Gastroesophageal sphincter (tissue), 3 donors: Measurements from ENCODE around the gene PIAS4.

Experiments used
- CTCF ChIP-seq, 4 experiments: fragments of 200-600 bp in 2 of 4; fragments of 450-650 bp in 2 of 4; sonication (generic) in 1 of 4; IDR thresholded peaks; one replicate each; pipeline ENCODE4 v1.5.1; 2017 to 2019; ENCODE audit warnings: antibody characterized with exemption in 4 of 4, mild to moderate bottlenecking in 2 of 4, moderate library complexity in 2 of 4
- EP300 ChIP-seq: sonication (generic); formaldehyde crosslinking; IDR thresholded peaks from one replicate; pipeline ENCODE4 v1.6.1; 2017; ENCODE audit warnings: antibody characterized with exemption, mild to moderate bottlenecking
- POLR2A ChIP-seq, 2 donors: fragments of 450-650 bp; IDR thresholded peaks; one replicate each; pipeline ENCODE4 v1.6.1; 2017; ENCODE audit warnings: antibody characterized with exemption in 2 of 2, mild to moderate bottlenecking in 2 of 2, moderate library complexity in 1 of 2

- TF ChIP-seq CTCF (IDR thresholded peaks at IDR 0.05) (no peak), POLR2A (IDR thresholded peaks at IDR 0.05) (no peak), EP300 (no peak)
These were observed 26.9 kb upstream of the PIAS4 start for GRCh38 chr19:3980353-3981251.
